SK-N-SH (cell line): ENCODE results near the gene MEN1. TPM values are rescaled to one million over a fixed set of nuclear protein-coding genes. Genes with fewer than 3 reads are reported as not detected.

Source experiments
- CTCF ChIA-PET: fragments of 300-600, 350-600 bp; formaldehyde crosslinking; extraction: SDS; loops from one replicate; lab custom pipeline; 2021; lab: Yijun Ruan, JAX
- POLR2A ChIA-PET: fragments of 350-600 bp; sonication (Branson Sonifier 250); formaldehyde crosslinking; extraction: SDS; loops from one replicate; lab custom pipeline; 2020; ENCODE audit warnings: antibody characterized with exemption, inconsistent platforms; lab: Yijun Ruan, JAX
- DNase-seq: peaks from one replicate; pipeline ENCODE4 v3.0.0; 2012
- H2AFZ ChIP-seq: fragments of 200-600 bp; sonication (generic); 2 replicates; pipeline ENCODE4 v1.8.1; 2016; ENCODE audit warnings: antibody characterized with exemption, mild to moderate bottlenecking, low read depth
- H3F3A ChIP-seq: fragments of 200-600 bp; sonication (generic); replicated peaks from 2 replicates; pipeline ENCODE3; 2016; ENCODE audit warnings: antibody characterized with exemption, mild to moderate bottlenecking; ENCODE audit not compliant: insufficient read depth
- H3K27ac ChIP-seq, 2 experiments: fragments of 200-500 bp in 1 of 2; fragments of 200-600 bp in 1 of 2; sonication (Bioruptor generic) in 1 of 2; sonication (generic), shearing (Covaris generic) in 1 of 2; 2 replicates each; pipeline versions ENCODE4 v1.5.1 to v1.6.1; 2014 to 2016; ENCODE audit warnings: low read depth in 2 of 2, inconsistent platforms in 1 of 2, low read length in 1 of 2, mild to moderate bottlenecking in 1 of 2, mixed read lengths in 1 of 2
- H3K27me3 ChIP-seq: fragments of 200-600 bp; sonication (generic), shearing (Covaris generic); 2 replicates; pipeline ENCODE4 v1.6.1; 2016; ENCODE audit warnings: mixed run types; ENCODE audit not compliant: insufficient read depth
- H3K36me3 ChIP-seq, 2 experiments: fragments of 200-500 bp in 1 of 2; fragments of 200-600 bp in 1 of 2; sonication (Bioruptor generic) in 1 of 2; sonication (generic) in 1 of 2; replicated peaks in 1 of 2; 2 replicates each; pipeline versions ENCODE3 to v1.5.1; 2014 to 2016; ENCODE audit warnings: low read length in 1 of 2, mild to moderate bottlenecking in 1 of 2; ENCODE audit not compliant: insufficient read depth in 2 of 2, control insufficient read depth in 1 of 2
- H3K4me1 ChIP-seq, 2 experiments: fragments of 200-500 bp in 1 of 2; fragments of 200-600 bp in 1 of 2; sonication (Bioruptor generic) in 1 of 2; sonication (generic), shearing (Covaris generic) in 1 of 2; 2 replicates each; pipeline versions ENCODE4 v1.5.1 to v1.6.1; 2014 to 2016; ENCODE audit warnings: low read depth in 1 of 2, low read length in 1 of 2, mixed run types in 1 of 2; ENCODE audit not compliant: insufficient read depth in 2 of 2, control insufficient read depth in 1 of 2
- H3K4me2 ChIP-seq: fragments of 200-600 bp; sonication (generic), shearing (Covaris generic); 2 replicates; pipeline ENCODE4 v1.6.1; 2017; ENCODE audit warnings: mixed run types
- H3K4me3 ChIP-seq, 2 experiments: fragments of 200-500 bp in 1 of 2; fragments of 200-600 bp in 1 of 2; sonication (Bioruptor generic) in 1 of 2; sonication (generic), shearing (Covaris generic) in 1 of 2; 2 replicates each; pipeline versions ENCODE4 v1.5.1 to v1.8.1; 2014 to 2016; ENCODE audit warnings: low read depth in 2 of 2, inconsistent platforms in 1 of 2, low read length in 1 of 2, mild to moderate bottlenecking in 1 of 2, mixed read lengths in 1 of 2, moderate library complexity in 1 of 2
- H3K79me2 ChIP-seq: fragments of 200-600 bp; sonication (generic); 2 replicates; pipeline ENCODE4 v1.8.1; 2017; ENCODE audit warnings: mild to moderate bottlenecking; ENCODE audit not compliant: insufficient read depth
- H3K9ac ChIP-seq: fragments of 200-600 bp; sonication (generic); 2 replicates; pipeline ENCODE4 v1.6.1; 2017; ENCODE audit warnings: mixed run types
- H3K9me2 ChIP-seq: fragments of 200-600 bp; sonication (generic); 2 replicates; pipeline ENCODE4 v1.6.1; 2017; ENCODE audit warnings: mixed run types
- H3K9me3 ChIP-seq: fragments of 200-600 bp; sonication (generic); 2 replicates; pipeline ENCODE4 v1.6.1; 2017; ENCODE audit warnings: mixed run types, mild to moderate bottlenecking, moderate library complexity
- H4K20me1 ChIP-seq: fragments of 200-600 bp; sonication (generic); 2 replicates; pipeline ENCODE4 v1.6.1; 2017; ENCODE audit warnings: mild to moderate bottlenecking, mixed run types; ENCODE audit not compliant: insufficient read depth
- ELF1 ChIP-seq: IDR thresholded peaks from 2 replicates; pipeline ENCODE4 v1.4.0; 2012
- FOSL2 ChIP-seq: IDR thresholded peaks from 2 replicates; pipeline ENCODE4 v1.4.0; 2012; ENCODE audit warnings: low read depth, mild to moderate bottlenecking, moderate library complexity, borderline replicate concordance
- FOXJ3 ChIP-seq: sonication (generic); formaldehyde crosslinking; IDR thresholded peaks from 2 replicates; pipeline ENCODE4 v1.5.1; 2020; ENCODE audit warnings: mild to moderate bottlenecking, missing genetic modification reagents
- MXI1 ChIP-seq: IDR thresholded peaks from 2 replicates; pipeline ENCODE4 v1.6.1; 2012; ENCODE audit warnings: mild to moderate bottlenecking, low read depth, low read length, improper control_type of control experiment
- NFIC ChIP-seq: IDR thresholded peaks from 2 replicates; pipeline ENCODE4 v1.4.0; 2012; ENCODE audit warnings: borderline replicate concordance
- NRF1 ChIP-seq: IDR thresholded peaks from 2 replicates; pipeline ENCODE4 v1.6.1; 2012; ENCODE audit warnings: low read depth, mild to moderate bottlenecking, low read length
- RFX5 ChIP-seq: IDR thresholded peaks from 2 replicates; pipeline ENCODE4 v1.6.1; 2012; ENCODE audit warnings: mild to moderate bottlenecking, improper control_type of control experiment, low read length
- SIN3A ChIP-seq: IDR thresholded peaks from 2 replicates; pipeline ENCODE4 v1.6.1; 2012; ENCODE audit warnings: low read depth, mild to moderate bottlenecking, low read length, moderate library complexity, borderline replicate concordance
- SMC3 ChIP-seq: IDR thresholded peaks from 2 replicates; pipeline ENCODE4 v1.6.1; 2012; ENCODE audit warnings: low read depth, low read length, improper control_type of control experiment
- TEAD4 ChIP-seq: IDR thresholded peaks from 2 replicates; pipeline ENCODE4 v1.4.0; 2012; ENCODE audit warnings: mild to moderate bottlenecking, borderline replicate concordance; ENCODE audit not compliant: insufficient read depth
- WGBS: methylation state at CpG from one replicate; pipeline ENCODE4 v1.1.6; 2017; ENCODE audit warnings: low lambda C conversion rate; 5-methylcytosine and 5-hydroxymethylcytosine counted together
- polyA plus RNA-seq, 3 experiments: library from polyadenylated mRNA; depleted of rRNA; stranded (reverse); fragments of >200 nt; gene quantifications; 2 replicates each; pipeline ENCODE4 v1.2.3, GENCODE V29; 2012
- TF ChIP-seq, protein P1 (sequence below): IDR thresholded peaks from 2 replicates; pipeline ENCODE4; 2012
- TF ChIP-seq, protein P2 (sequence below): fragments of 200-600 bp; sonication (generic); IDR thresholded peaks from 2 replicates; pipeline ENCODE4 v1.6.1; 2017; ENCODE audit warnings: antibody characterized with exemption, mild to moderate bottlenecking, moderate library complexity

MEN1 gene
- polyA plus RNA-seq, 1 of the 3 experiments (the other 2 are of a cell fraction), result 52.9 TPM

- peaks cover 11 to 28% of the 10 kb centered on the region in 2 experiments; a peak in 3 of 4 replicates for H3K4me1 ChIP-seq
- ChIA-PET POLR2A (no interaction called here), CTCF (interaction anchor here (0.6 to 12.8 kb wide), 5 partner anchors 12 to 477 kb away, joined by 3 to 530 read pairs (median 5); partner anchors contain the start of genes BATF2 and EHD1)
- 84% methylated on average over 11 of the region's 24 CpGs for WGBS
- H2AFZ ChIP-seq, result no peak overlapping the region
- H3K79me2 ChIP-seq, result peaks cover 15% of the 10 kb centered on the region; the same call in 1 of the 2 replicates
- H3K9me3 ChIP-seq, result no peaks in the 10 kb centered on the region
- H3K27ac ChIP-seq, result no peak overlapping the region
- no peak for DNase-seq
- H3F3A ChIP-seq, result peaks cover 6% of the 10 kb centered on the region
- no peak for TF ChIP-seq SIN3A
- no peak for TF ChIP-seq SMC3
- no peak for TF ChIP-seq FOSL2
- no peak for TF ChIP-seq ELF1
- H3K27me3 ChIP-seq, result no peaks in the 10 kb centered on the region
- no peak overlapping the region for H3K4me2 ChIP-seq
- no peak overlapping the region for H3K4me3 ChIP-seq
- no peaks in the 10 kb centered on the region for H4K20me1 ChIP-seq
- H3K36me3 ChIP-seq, result peaks cover 7 to 16% of the 10 kb centered on the region in 2 experiments
- no peak overlapping the region for H3K9ac ChIP-seq
- H3K9me2 ChIP-seq, result no peaks in the 10 kb centered on the region
These were observed 42.6 kb upstream of the MEN1 start for GRCh38 chr11:64852804-64853509.

DNA sequence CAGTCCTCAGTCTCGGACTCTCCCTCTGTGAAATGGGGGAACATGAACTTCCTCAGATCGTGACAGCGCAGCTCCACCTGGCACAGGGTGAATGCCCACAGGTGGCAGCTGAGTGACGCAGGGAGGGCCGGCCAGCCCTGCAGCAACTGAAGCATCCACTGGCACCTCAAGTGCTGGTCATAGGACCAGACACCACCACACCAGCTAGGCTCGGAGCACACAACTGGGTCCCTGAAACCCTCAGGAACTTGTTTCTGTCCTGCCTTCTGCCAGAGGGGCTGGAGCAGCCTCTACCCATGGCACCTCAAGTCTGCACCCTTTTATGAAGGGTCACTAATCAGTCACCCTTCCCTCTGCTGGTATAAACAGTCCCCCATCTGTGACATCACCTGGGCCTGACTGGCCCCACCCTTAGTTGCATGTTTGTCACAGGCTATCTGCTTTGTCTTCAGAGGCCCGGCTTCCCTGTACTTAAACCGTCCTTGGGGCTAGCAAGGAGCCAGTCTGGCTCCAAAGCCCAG is 41.5 kb upstream of the MEN1 start:
- ChIA-PET POLR2A (no interaction called here), CTCF (interaction anchor here (1.6 to 12.8 kb wide), 4 partner anchors 11 to 145 kb away, joined by 5 to 530 read pairs (median 24); partner anchors contain the start of genes BATF2 and EHD1)
- peaks cover 7% of the 10 kb centered on the region for H3F3A ChIP-seq
- TF ChIP-seq, protein P1, sequence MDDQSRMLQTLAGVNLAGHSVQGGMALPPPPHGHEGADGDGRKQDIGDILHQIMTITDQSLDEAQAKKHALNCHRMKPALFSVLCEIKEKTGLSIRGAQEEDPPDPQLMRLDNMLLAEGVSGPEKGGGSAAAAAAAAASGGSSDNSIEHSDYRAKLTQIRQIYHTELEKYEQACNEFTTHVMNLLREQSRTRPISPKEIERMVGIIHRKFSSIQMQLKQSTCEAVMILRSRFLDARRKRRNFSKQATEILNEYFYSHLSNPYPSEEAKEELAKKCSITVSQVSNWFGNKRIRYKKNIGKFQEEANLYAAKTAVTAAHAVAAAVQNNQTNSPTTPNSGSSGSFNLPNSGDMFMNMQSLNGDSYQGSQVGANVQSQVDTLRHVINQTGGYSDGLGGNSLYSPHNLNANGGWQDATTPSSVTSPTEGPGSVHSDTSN, result no peak
- TF ChIP-seq SMC3, result no peak
- TF ChIP-seq TEAD4, result no peak
- TF ChIP-seq NRF1, result no peak
- no peak for TF ChIP-seq MXI1
- no peak for TF ChIP-seq FOXJ3 (CRISPR knock-in tag)
- TF ChIP-seq RFX5, result no peak
- no peak for TF ChIP-seq FOSL2
- TF ChIP-seq, protein P2, sequence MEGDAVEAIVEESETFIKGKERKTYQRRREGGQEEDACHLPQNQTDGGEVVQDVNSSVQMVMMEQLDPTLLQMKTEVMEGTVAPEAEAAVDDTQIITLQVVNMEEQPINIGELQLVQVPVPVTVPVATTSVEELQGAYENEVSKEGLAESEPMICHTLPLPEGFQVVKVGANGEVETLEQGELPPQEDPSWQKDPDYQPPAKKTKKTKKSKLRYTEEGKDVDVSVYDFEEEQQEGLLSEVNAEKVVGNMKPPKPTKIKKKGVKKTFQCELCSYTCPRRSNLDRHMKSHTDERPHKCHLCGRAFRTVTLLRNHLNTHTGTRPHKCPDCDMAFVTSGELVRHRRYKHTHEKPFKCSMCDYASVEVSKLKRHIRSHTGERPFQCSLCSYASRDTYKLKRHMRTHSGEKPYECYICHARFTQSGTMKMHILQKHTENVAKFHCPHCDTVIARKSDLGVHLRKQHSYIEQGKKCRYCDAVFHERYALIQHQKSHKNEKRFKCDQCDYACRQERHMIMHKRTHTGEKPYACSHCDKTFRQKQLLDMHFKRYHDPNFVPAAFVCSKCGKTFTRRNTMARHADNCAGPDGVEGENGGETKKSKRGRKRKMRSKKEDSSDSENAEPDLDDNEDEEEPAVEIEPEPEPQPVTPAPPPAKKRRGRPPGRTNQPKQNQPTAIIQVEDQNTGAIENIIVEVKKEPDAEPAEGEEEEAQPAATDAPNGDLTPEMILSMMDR, result no peak
- no peak for TF ChIP-seq NFIC
- no peak overlapping the region for H2AFZ ChIP-seq
- H3K9ac ChIP-seq, result no peak overlapping the region
- no peak for DNase-seq
- H3K36me3 ChIP-seq, result peaks cover 7 to 11% of the 10 kb centered on the region in 2 experiments
- no peaks in the 10 kb centered on the region for H3K27me3 ChIP-seq
- H3K79me2 ChIP-seq, result peaks cover 10% of the 10 kb centered on the region; the same call in 1 of the 2 replicates
- no peaks in the 10 kb centered on the region for H4K20me1 ChIP-seq
- no peaks in the 10 kb centered on the region for H3K9me2 ChIP-seq
- H3K4me3 ChIP-seq, result no peak overlapping the region
- no peaks in the 10 kb centered on the region for H3K9me3 ChIP-seq
- no peak overlapping the region for H3K4me2 ChIP-seq
- WGBS, result 83% methylated on average over 3 of the region's 8 CpGs
- no peak overlapping the region for H3K27ac ChIP-seq
- H3K4me1 ChIP-seq, result peaks cover 13 to 26% of the 10 kb centered on the region in 2 experiments; a peak in 3 of 4 replicates
